Brain microvascular endothelial cell (primary cell): Measurements from ENCODE around the gene YWHAQ.

Experiments
- DNase-seq: peaks from one replicate; pipeline ENCODE4 v3.0.0-alpha.2; 2020
- H3K27ac ChIP-seq: fragments of 250-450 bp; sonication (Bioruptor Pico); 2 replicates; pipeline ENCODE4 v1.5.1; 2020; ENCODE audit warnings: mild to moderate bottlenecking, moderate library complexity
- H3K27me3 ChIP-seq: fragments of 250-450 bp; sonication (Bioruptor Pico); replicated peaks from 2 replicates; pipeline ENCODE4 v1.5.1; 2020; ENCODE audit warnings: mild to moderate bottlenecking
- H3K36me3 ChIP-seq: fragments of 250-450 bp; sonication (Bioruptor Pico); replicated peaks from 2 replicates; pipeline ENCODE4 v1.5.1; 2020; ENCODE audit warnings: mild to moderate bottlenecking
- H3K4me3 ChIP-seq: 2 replicates; pipeline ENCODE4 v1.5.1; 2011; ENCODE audit warnings: low read depth, mild to moderate bottlenecking, control low read depth, low read length, moderate library complexity
- in situ Hi-C: cut with HindIII; loops from 2 replicates; pipeline ENCODE4 v1.10.0; 2017; ENCODE audit warnings: low sequenced_read_pairs, low pct_ligation_motif_present
- TF ChIP-seq, protein P1 (sequence below): IDR thresholded peaks from 2 replicates; pipeline ENCODE4 v1.5.1; 2011; ENCODE audit warnings: low read depth, mild to moderate bottlenecking, moderate library complexity, low read length, control low read depth, inconsistent platforms; ENCODE audit errors: missing control alignments

The YWHAQ gene

DNA sequence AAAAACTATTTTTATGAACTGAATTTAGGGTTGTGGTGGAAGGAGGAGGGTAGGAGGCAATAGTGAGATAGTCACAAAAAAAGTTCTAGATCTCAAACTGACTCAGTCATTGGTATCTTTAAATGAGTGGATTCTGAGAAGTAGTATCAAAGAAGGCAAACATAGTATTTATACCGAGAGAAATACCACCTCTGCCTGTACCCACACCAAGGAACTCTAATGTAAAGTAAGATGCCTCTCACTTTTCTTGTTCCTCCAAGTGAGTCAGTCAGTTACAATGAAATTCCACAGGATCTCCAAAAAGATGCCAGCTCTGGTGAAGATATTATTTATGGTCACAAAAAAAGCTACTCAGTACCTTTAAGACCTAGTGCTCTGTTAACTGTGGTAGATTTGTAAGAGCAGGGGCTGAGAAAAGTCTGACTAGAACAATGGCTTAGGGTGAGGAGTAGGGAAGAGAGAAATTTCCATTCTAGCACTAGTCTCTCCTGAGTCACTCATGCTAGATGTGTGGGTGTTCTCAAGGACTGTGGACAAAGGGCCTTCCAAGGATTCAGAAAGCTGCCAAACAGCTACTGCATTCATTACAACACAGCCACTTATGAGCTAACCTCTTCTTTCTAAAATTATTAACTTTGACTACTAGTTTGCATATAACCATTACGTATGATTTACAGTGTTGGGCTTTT lies 36.3 kb downstream of the YWHAQ start:
- Histone ChIP-seq H3K27me3 (no peaks in the 10 kb centered on the region), H3K36me3 (peaks cover 13% of the 10 kb centered on the region), H3K27ac (peak overlapping the region; percentile 63), H3K4me3 (no peak overlapping the region)
- peak; percentile 83 for DNase-seq
- TF ChIP-seq, protein P1, sequence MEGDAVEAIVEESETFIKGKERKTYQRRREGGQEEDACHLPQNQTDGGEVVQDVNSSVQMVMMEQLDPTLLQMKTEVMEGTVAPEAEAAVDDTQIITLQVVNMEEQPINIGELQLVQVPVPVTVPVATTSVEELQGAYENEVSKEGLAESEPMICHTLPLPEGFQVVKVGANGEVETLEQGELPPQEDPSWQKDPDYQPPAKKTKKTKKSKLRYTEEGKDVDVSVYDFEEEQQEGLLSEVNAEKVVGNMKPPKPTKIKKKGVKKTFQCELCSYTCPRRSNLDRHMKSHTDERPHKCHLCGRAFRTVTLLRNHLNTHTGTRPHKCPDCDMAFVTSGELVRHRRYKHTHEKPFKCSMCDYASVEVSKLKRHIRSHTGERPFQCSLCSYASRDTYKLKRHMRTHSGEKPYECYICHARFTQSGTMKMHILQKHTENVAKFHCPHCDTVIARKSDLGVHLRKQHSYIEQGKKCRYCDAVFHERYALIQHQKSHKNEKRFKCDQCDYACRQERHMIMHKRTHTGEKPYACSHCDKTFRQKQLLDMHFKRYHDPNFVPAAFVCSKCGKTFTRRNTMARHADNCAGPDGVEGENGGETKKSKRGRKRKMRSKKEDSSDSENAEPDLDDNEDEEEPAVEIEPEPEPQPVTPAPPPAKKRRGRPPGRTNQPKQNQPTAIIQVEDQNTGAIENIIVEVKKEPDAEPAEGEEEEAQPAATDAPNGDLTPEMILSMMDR = no peak
- in situ Hi-C loops = no loop called here

DNA sequence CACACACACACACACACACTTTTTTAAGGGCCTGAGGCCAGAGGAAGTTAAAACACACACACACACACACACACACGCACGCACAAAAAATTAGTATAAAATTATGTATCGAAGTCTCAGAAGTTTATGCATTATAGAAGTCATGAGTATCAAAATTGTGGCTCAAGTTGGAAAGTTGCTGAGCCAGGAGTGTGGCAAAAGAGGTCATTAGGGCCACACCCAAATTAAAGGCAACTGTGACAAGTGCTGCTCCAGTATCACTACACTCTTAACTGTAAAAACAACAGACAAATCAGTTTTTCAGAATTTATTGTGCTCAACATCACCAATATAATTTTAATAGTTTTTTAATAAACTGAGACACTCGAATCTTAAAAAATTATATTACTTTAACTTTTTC lies 36.9 kb downstream of the YWHAQ start:
- no peak overlapping the region for H3K4me3 ChIP-seq
- DNase-seq = no peak
- TF ChIP-seq, protein P1 = no peak
- H3K27ac ChIP-seq = no peak overlapping the region
- H3K27me3 ChIP-seq = no peaks in the 10 kb centered on the region
- in situ Hi-C loops = no loop called here
- peaks cover 11% of the 10 kb centered on the region for H3K36me3 ChIP-seq

GRCh38 chr2:9592699-9593098 lies 38.1 kb downstream of the YWHAQ start:
- in situ Hi-C loops = no loop called here
- DNase-seq = no peak
- no peak overlapping the region for H3K27ac ChIP-seq

DNA sequence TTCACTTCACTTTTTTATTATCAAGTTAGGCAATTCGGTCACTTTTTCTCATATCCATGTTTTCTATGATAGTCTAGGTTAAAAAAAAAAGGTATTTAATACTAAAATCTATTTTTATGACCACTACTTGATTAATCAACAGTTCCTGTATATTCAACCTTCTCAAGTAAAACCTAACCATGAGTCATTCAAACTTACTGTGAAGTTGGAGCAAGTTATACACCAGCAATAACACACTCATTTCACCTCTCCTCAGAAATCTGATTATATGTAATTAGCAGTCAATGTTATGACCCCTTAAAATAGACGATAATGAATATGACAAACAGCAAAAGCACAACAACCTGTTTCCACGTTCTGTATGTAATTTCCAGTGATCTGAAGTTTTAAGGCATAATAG lies 40.2 kb downstream of the YWHAQ start:
- DNase-seq = no peak
- TF ChIP-seq, protein P1 = no peak
- peaks cover 34% of the 10 kb centered on the region for H3K36me3 ChIP-seq
- no peaks in the 10 kb centered on the region for H3K27me3 ChIP-seq
- no peak overlapping the region for H3K27ac ChIP-seq
- H3K4me3 ChIP-seq = no peak overlapping the region
- in situ Hi-C loops = no loop called here

More at GRCh38 chr2:9592699-9593098, 38.1 kb downstream of the YWHAQ start:
- H3K36me3 ChIP-seq = peaks cover 18% of the 10 kb centered on the region
- H3K27me3 ChIP-seq = no peaks in the 10 kb centered on the region
- TF ChIP-seq, protein P1 = no peak
- no peak overlapping the region for H3K4me3 ChIP-seq

GRCh38 chr2:9586465-9586864 lies 44.3 kb downstream of the YWHAQ start:
- in situ Hi-C loops = no loop called here
- no peak overlapping the region for H3K4me3 ChIP-seq

More at GRCh38 chr2:9586465-9586864, 44.3 kb downstream of the YWHAQ start:
- Histone ChIP-seq H3K27ac (no peak overlapping the region), H3K27me3 (no peaks in the 10 kb centered on the region), H3K36me3 (peaks cover 54% of the 10 kb centered on the region)
- no peak for DNase-seq
- TF ChIP-seq, protein P1 = no peak
